Raji (cell line): Measurements from ENCODE around the gene RGS1.

Experiments used
- POLR2A ChIP-seq: IDR thresholded peaks from 2 replicates; pipeline ENCODE4 v1.6.1; 2011; ENCODE audit warnings: low read depth, low read length, control low read depth; ENCODE audit not compliant: insufficient read depth

Gene RGS1

GRCh38 chr1:192575499-192576189 is at the start of gene RGS1:
RGS1 (plus strand) TSS chr1:192575773; CDS start chr1:192575793, 20 bp downstream.
- TF ChIP-seq POLR2A = peak; percentile 67

GRCh38 chr1:192527111-192527795 is 48.3 kb upstream of the RGS1 start:
- TF ChIP-seq POLR2A = no peak

GRCh38 chr1:192527950-192528349 is 47.6 kb upstream of the RGS1 start:
- no peak for TF ChIP-seq POLR2A

GRCh38 chr1:192529031-192529755 is 46.4 kb upstream of the RGS1 start:
- TF ChIP-seq POLR2A = no peak

GRCh38 chr1:192529811-192530210 is 45.8 kb upstream of the RGS1 start:
- no peak for TF ChIP-seq POLR2A

- no peak for TF ChIP-seq POLR2A
Measured at GRCh38 chr1:192530254-192530653, 45.3 kb upstream of the RGS1 start.

- no peak for TF ChIP-seq POLR2A
Measured at GRCh38 chr1:192534666-192535065, 40.9 kb upstream of the RGS1 start.

GRCh38 chr1:192535916-192536664 is 39.5 kb upstream of the RGS1 start:
- TF ChIP-seq POLR2A = no peak

- TF ChIP-seq POLR2A = no peak
Measured at GRCh38 chr1:192538407-192539296, 36.9 kb upstream of the RGS1 start.

- no peak for TF ChIP-seq POLR2A
Measured at GRCh38 chr1:192539297-192540092, 36.1 kb upstream of the RGS1 start.

- no peak for TF ChIP-seq POLR2A
Measured at GRCh38 chr1:192543445-192543844, 32.1 kb upstream of the RGS1 start.

GRCh38 chr1:192545896-192546521 is 29.6 kb upstream of the RGS1 start:
- no peak for TF ChIP-seq POLR2A

GRCh38 chr1:192546596-192547190 is 28.9 kb upstream of the RGS1 start:
- TF ChIP-seq POLR2A = no peak
